Astrocyte (in vitro differentiated cells and primary cell): Measurements from ENCODE around the gene SREBF2.

Source experiments
- EZH2 ChIP-seq: IDR thresholded peaks from 2 replicates; pipeline ENCODE4 v1.6.1; 2012; ENCODE audit warnings: mild to moderate bottlenecking, low read length, inconsistent platforms; ENCODE audit not compliant: insufficient read depth
- TF ChIP-seq, protein P1 (sequence below): IDR thresholded peaks from 2 replicates; pipeline ENCODE4 v1.5.1; 2011; ENCODE audit warnings: low read depth, mild to moderate bottlenecking, inconsistent platforms, low read length, moderate library complexity; ENCODE audit not compliant: insufficient read depth

DNA sequence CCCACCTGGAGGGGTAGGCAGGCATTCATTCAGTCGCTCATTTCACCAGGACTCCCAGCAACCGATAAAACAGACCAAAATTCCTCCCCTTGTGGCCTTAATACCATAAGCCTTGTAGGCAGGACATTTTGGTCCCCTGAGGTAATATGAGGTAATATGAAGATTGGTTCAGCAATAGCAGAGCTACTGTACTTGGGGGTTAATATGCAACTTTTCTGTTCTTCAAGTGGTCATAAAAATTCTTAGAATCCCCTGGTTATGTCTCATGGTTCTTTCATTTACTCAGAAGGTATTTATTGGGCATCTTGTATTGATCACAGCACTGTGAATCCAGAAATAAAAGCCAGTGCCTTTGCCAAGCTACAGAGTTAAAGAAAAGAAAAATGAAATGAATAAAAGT, 52.2 kb downstream of the SREBF2 start:
- TF ChIP-seq, protein P1, sequence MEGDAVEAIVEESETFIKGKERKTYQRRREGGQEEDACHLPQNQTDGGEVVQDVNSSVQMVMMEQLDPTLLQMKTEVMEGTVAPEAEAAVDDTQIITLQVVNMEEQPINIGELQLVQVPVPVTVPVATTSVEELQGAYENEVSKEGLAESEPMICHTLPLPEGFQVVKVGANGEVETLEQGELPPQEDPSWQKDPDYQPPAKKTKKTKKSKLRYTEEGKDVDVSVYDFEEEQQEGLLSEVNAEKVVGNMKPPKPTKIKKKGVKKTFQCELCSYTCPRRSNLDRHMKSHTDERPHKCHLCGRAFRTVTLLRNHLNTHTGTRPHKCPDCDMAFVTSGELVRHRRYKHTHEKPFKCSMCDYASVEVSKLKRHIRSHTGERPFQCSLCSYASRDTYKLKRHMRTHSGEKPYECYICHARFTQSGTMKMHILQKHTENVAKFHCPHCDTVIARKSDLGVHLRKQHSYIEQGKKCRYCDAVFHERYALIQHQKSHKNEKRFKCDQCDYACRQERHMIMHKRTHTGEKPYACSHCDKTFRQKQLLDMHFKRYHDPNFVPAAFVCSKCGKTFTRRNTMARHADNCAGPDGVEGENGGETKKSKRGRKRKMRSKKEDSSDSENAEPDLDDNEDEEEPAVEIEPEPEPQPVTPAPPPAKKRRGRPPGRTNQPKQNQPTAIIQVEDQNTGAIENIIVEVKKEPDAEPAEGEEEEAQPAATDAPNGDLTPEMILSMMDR: no peak
- no peak for TF ChIP-seq EZH2
